Central memory CD8-positive, alpha-beta T cell (primary cell): Measurements from ENCODE around the gene CEP76.
"Not testable (repeated sequence)": the region's sequence is repeated elsewhere in the genome, so short reads cannot be mapped to it uniquely, and the experiment has no call there.

Experiments
- ATAC-seq: fragments of 150-1000 bp; cut with Tn5 transposase; replicated peaks from 2 replicates; pipeline ENCODE4 v1.10.0; 2022; ENCODE audit warnings: mild to moderate bottlenecking, moderate FRiP score, moderate number of reproducible peaks; ENCODE audit not compliant: poor library complexity, severe bottlenecking; ENCODE audit errors: extremely low read depth
- DNase-seq, 2 donors: peaks; one replicate each; pipeline ENCODE4 v3.0.0; 2021; ENCODE audit warnings: low spot score in 2 of 2
- H3K27ac Mint-ChIP-seq: one replicate; pipeline ENCODE4 v1.8.0; 2022; ENCODE audit warnings: low read depth, mild to moderate bottlenecking, moderate library complexity, mixed read lengths
- H3K27me3 Mint-ChIP-seq: one replicate; pipeline ENCODE4 v1.8.0; 2022; ENCODE audit warnings: mixed read lengths
- H3K36me3 Mint-ChIP-seq: one replicate; pipeline ENCODE4 v1.8.0; 2022; ENCODE audit warnings: mild to moderate bottlenecking, moderate library complexity, mixed read lengths; ENCODE audit not compliant: insufficient read depth
- H3K4me1 Mint-ChIP-seq: one replicate; pipeline ENCODE4 v1.8.0; 2022; ENCODE audit warnings: mixed read lengths
- H3K4me3 Mint-ChIP-seq: one replicate; pipeline ENCODE4 v1.8.0; 2022; ENCODE audit warnings: mild to moderate bottlenecking, moderate library complexity, mixed read lengths
- H3K9me3 Mint-ChIP-seq: one replicate; pipeline ENCODE4 v1.8.0; 2022; ENCODE audit warnings: mixed read lengths

Gene CEP76

DNA sequence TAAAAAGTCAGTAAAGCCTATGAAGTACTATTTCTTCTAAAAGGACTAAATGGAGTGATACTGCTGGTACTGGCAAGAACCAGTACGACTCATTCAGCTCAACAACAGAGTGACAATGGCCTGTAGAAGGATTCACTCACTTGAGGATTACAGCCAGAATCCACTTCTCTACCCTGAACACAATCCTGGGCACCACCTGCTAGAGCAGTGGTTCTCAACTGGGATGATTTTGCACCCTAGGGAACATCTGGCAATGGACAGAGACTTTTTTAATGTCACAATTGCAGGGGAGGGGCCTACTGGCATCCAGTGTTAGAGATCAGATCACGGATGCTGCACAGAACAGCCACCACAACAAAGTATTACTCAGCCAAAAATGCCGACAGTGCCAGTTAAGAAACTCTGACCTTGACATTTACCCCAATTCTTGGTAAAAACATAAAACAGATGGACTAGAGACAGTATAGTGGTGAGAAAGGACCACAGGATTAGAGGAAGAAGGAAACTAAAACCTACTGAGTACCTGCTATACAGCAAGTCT, 49.6 kb downstream of the CEP76 start:
- H3K4me3 Mint-ChIP-seq = no peak overlapping the region
- H3K36me3 Mint-ChIP-seq = no peaks in the 10 kb centered on the region
- H3K9me3 Mint-ChIP-seq = no peaks in the 10 kb centered on the region
- H3K27me3 Mint-ChIP-seq = peaks cover 11% of the 10 kb centered on the region
- DNase-seq = no peak
- H3K4me1 Mint-ChIP-seq = peaks cover 6% of the 10 kb centered on the region
- no peak overlapping the region for H3K27ac Mint-ChIP-seq
- ATAC-seq = no peak

- peaks cover 3% of the 10 kb centered on the region for H3K4me1 Mint-ChIP-seq
- DNase-seq (no peak), ATAC-seq (no peak)
- no peak overlapping the region for H3K27ac Mint-ChIP-seq
- no peaks in the 10 kb centered on the region for H3K36me3 Mint-ChIP-seq
- peaks cover 11% of the 10 kb centered on the region for H3K27me3 Mint-ChIP-seq
- H3K9me3 Mint-ChIP-seq = no peaks in the 10 kb centered on the region
- no peak overlapping the region for H3K4me3 Mint-ChIP-seq
Measured at GRCh38 chr18:12651651-12652050, 50.9 kb downstream of the CEP76 start.

DNA sequence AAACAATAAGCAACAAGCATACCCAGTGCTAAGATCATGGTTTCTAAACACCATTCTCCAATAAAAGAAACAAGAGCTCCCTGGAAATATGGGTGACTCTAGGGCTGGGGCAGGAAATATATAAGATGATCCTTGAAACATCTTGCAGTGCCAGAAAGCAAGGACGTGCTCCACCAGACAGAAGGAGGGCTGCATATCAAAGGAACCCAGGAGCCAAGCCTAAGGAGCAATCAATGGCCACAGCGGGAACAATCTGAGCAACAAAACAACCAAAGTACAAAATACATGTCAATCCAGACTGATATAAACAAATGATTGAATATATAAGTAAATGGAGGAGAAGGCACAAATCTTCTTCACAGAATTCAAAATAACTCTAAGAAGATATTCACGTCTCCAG, 54.8 kb downstream of the CEP76 start:
- Mint-ChIP-seq H3K27me3 (peaks cover 29% of the 10 kb centered on the region), H3K36me3 (no peaks in the 10 kb centered on the region), H3K4me1 (no peaks in the 10 kb centered on the region), H3K9me3 (no peaks in the 10 kb centered on the region), H3K27ac (no peak overlapping the region), H3K4me3 (no peak overlapping the region)
- ATAC-seq (no peak), DNase-seq (no peak)

GRCh38 chr18:12645751-12646203, 56.7 kb downstream of the CEP76 start:
- no peaks in the 10 kb centered on the region for H3K4me1 Mint-ChIP-seq
- no peak overlapping the region for H3K4me3 Mint-ChIP-seq
- no peak for DNase-seq
- H3K36me3 Mint-ChIP-seq = no peaks in the 10 kb centered on the region
- peaks cover 34% of the 10 kb centered on the region for H3K27me3 Mint-ChIP-seq
- H3K9me3 Mint-ChIP-seq = no peaks in the 10 kb centered on the region
- H3K27ac Mint-ChIP-seq = no peak overlapping the region
- ATAC-seq = no peak

- H3K27me3 Mint-ChIP-seq = peaks cover 39% of the 10 kb centered on the region
- no peaks in the 10 kb centered on the region for H3K9me3 Mint-ChIP-seq
- no peaks in the 10 kb centered on the region for H3K4me1 Mint-ChIP-seq
- ATAC-seq = no peak
- DNase-seq = no peak
- no peaks in the 10 kb centered on the region for H3K36me3 Mint-ChIP-seq
- H3K27ac Mint-ChIP-seq = no peak overlapping the region
- no peak overlapping the region for H3K4me3 Mint-ChIP-seq
Measured at GRCh38 chr18:12645254-12645653, 57.3 kb downstream of the CEP76 start.

GRCh38 chr18:12643756-12644155, 58.8 kb downstream of the CEP76 start:
- ATAC-seq, H3K36me3 Mint-ChIP-seq, H3K9me3 Mint-ChIP-seq, H3K4me3 Mint-ChIP-seq, H3K27ac Mint-ChIP-seq, H3K4me1 Mint-ChIP-seq, DNase-seq: not testable (repeated sequence)
- peaks cover 40% of the 10 kb centered on the region for H3K27me3 Mint-ChIP-seq

GRCh38 chr18:12640881-12641200, 61.7 kb downstream of the CEP76 start:
- no peak overlapping the region for H3K27ac Mint-ChIP-seq
- DNase-seq (no peak), ATAC-seq (no peak)
- H3K4me3 Mint-ChIP-seq = no peak overlapping the region
- H3K4me1 Mint-ChIP-seq = no peaks in the 10 kb centered on the region
- H3K27me3 Mint-ChIP-seq = peaks cover 40% of the 10 kb centered on the region
- H3K36me3 Mint-ChIP-seq = no peaks in the 10 kb centered on the region
- H3K9me3 Mint-ChIP-seq = no peaks in the 10 kb centered on the region

DNA sequence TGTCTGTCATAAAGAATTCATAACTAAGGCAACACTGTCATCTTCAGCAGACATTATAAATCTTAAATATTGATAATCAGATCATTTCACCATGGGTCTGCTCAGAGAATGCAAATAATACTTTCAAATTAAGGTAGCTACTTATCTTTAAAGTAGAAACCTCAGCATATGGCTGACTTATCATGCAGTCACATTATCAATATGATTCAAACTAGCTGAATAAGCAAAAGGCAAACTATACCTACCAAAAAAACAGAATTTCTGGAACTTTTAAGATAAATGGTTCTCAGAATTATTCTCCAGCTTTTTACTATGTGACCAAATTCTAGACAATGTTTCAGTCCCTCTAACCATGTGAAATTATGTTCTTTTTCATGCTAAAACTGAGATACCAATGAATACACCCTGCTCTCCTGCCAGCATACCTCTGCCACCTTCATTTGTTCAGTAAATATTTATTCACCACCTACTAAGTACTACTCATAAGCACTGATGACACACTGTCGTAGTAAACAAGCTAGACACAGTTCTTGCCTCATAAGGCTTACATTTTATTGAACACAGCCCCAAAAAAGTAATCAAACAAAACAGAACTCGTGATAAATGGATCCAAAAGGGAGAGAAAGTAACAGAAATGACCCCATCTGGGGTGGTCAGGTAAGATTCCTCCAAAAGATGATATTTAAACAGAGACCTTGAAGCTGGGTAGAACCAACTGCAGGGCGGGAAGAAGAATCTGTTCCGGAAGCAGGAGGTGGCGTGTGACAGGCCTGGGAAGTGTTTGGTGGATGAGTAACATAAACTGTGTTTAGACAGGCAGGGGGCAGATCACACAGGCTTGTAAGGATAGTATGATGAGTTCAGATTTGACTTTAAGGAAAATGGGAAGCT, 62.3 kb downstream of the CEP76 start:
- H3K27me3 Mint-ChIP-seq = peaks cover 38% of the 10 kb centered on the region
- H3K36me3 Mint-ChIP-seq = no peaks in the 10 kb centered on the region
- H3K27ac Mint-ChIP-seq = no peak overlapping the region
- ATAC-seq (no peak), DNase-seq (no peak)
- H3K4me1 Mint-ChIP-seq = no peaks in the 10 kb centered on the region
- H3K9me3 Mint-ChIP-seq = no peaks in the 10 kb centered on the region
- no peak overlapping the region for H3K4me3 Mint-ChIP-seq

- DNase-seq (no peak), ATAC-seq (no peak)
- H3K4me1 Mint-ChIP-seq = no peaks in the 10 kb centered on the region
- no peaks in the 10 kb centered on the region for H3K9me3 Mint-ChIP-seq
- H3K27me3 Mint-ChIP-seq = peaks cover 31% of the 10 kb centered on the region
- no peak overlapping the region for H3K4me3 Mint-ChIP-seq
- H3K27ac Mint-ChIP-seq = no peak overlapping the region
- H3K36me3 Mint-ChIP-seq = no peaks in the 10 kb centered on the region
Measured at GRCh38 chr18:12638644-12639124, 63.8 kb downstream of the CEP76 start.

DNA sequence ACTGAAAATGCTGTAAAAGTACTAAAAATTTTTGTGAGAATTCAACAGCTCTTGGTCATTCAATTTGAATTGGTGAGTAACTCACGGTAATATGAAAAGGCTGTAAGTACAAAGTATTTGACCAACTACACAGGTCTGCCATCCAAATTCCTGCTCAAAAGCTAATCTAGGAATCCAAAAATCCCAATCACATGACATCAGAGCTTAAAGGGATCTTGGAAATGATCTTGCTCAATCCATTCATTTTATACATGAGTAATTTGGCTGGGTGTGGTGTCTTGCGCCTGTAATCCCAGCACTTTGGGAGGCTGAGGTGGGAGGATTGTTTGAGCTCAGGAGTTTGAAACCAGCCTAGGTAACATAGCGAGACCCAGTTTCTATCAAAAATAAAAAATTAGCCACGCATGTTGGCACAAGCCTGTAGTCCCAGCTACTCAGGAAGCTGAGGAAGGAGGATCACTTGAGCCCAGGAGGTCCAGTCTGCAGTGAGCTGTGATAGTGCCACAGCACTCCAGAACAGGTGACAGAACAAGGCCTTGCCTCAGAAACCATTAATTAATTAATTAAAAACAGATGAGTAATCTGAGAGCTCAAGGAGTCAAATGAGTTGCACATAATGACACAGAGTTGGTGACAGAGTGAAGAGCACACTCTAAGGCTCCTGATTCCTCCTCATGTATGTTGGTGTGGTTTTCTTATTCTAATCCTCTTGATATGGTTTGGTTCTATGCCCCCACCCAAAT, 64.5 kb downstream of the CEP76 start:
- Mint-ChIP-seq H3K27me3 (peaks cover 25% of the 10 kb centered on the region), H3K36me3 (no peaks in the 10 kb centered on the region), H3K4me1 (no peaks in the 10 kb centered on the region), H3K9me3 (no peaks in the 10 kb centered on the region), H3K4me3 (no peak overlapping the region), H3K27ac (no peak overlapping the region)
- no peak for ATAC-seq
- DNase-seq = no peak

DNA sequence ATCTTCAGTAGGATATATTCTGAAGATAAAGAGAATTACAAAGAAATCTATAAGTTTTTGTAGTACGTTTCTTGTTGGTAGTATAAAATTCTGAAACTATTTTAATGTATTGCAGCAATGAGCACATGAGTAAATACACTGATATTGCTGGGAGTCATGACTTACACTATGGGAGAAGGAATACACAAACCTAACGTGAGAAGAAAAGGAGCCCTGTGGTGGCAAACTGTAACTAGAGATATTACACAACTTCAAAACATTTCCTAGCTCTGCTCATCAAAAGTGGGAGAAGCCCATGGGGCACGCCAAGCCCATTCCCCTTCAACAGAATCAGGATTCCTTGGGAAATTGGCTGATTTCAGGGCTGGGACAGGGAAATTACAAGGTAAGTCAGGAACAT, 65.1 kb downstream of the CEP76 start:
- Mint-ChIP-seq H3K27me3 (peaks cover 18% of the 10 kb centered on the region), H3K4me3 (no peak overlapping the region), H3K27ac (no peak overlapping the region), H3K36me3 (no peaks in the 10 kb centered on the region), H3K9me3 (no peaks in the 10 kb centered on the region), H3K4me1 (no peaks in the 10 kb centered on the region)
- ATAC-seq (no peak), DNase-seq (no peak)

DNA sequence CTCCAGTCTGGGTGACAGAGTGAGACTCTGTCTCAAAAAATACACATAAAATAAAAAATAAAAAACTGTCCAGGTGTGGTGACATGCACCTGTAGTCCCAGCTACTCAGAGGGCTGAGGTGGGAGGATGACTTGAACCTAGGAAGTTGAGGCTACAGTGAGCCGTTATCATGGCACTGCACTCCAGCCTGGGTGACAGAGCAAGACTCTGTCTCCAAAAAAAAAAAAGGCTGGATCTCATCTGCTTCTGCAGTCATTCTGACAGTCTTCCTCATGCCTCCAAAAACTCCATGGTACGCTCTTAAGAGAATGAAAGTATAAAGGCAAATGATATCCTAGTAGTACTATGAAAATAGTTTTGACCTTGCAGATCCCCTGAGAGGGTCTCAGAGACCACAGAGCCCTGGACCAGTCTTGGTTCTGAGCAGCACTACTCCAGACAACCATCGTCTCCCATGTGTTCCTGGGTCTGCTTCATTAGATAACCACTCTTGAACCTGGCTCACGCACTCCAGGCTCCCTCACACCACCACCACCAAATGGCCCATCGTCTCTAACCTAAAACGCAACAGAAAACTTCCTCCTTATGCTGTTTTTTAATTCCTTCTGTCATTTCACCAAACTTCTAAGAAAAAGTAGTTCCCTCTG, 70.6 kb downstream of the CEP76 start:
- DNase-seq = no peak
- no peak overlapping the region for H3K27ac Mint-ChIP-seq
- no peak overlapping the region for H3K4me3 Mint-ChIP-seq
- H3K4me1 Mint-ChIP-seq = no peaks in the 10 kb centered on the region
- no peaks in the 10 kb centered on the region for H3K36me3 Mint-ChIP-seq
- no peaks in the 10 kb centered on the region for H3K9me3 Mint-ChIP-seq
- ATAC-seq = no peak
- no peaks in the 10 kb centered on the region for H3K27me3 Mint-ChIP-seq
